ENCODE results near the gene ANKRD26.

The ANKRD26 gene

GRCh38 chr10:26983156-26983555, 117.1 kb downstream of the ANKRD26 start:
- no peak for DNase-seq (ENCODE audit: low read depth)
- no peak overlapping the region for H3K4me3 ChIP-seq (ENCODE audit: low read depth, low read length)
- TF ChIP-seq CTCF (IDR thresholded peaks at IDR 0.05; ENCODE audit: low read depth, low read length, missing control alignments), result no peak

GRCh38 chr10:26982058-26982457, 118.2 kb downstream of the ANKRD26 start:
- no peak for TF ChIP-seq CTCF (IDR thresholded peaks at IDR 0.05; ENCODE audit: low read depth, low read length, missing control alignments)
- DNase-seq (ENCODE audit: low read depth), result no peak
- H3K4me3 ChIP-seq (ENCODE audit: low read depth, low read length), result no peak overlapping the region

- TF ChIP-seq CTCF (IDR thresholded peaks at IDR 0.05; ENCODE audit: low read depth, low read length, missing control alignments), result no peak
- DNase-seq (ENCODE audit: low read depth), result no peak
- H3K4me3 ChIP-seq (ENCODE audit: low read depth, low read length), result no peak overlapping the region
Measured at GRCh38 chr10:26981232-26981824, 119.0 kb downstream of the ANKRD26 start.

- no peak for TF ChIP-seq CTCF (IDR thresholded peaks at IDR 0.05; ENCODE audit: low read depth, low read length, missing control alignments)
Measured at GRCh38 chr10:26978519-26978918, 121.8 kb downstream of the ANKRD26 start.

GRCh38 chr10:26977635-26978034, 122.7 kb downstream of the ANKRD26 start:
- H3K4me3 ChIP-seq (ENCODE audit: low read depth, low read length), result no peak overlapping the region
- no peak for DNase-seq (ENCODE audit: low read depth)
- TF ChIP-seq CTCF (IDR thresholded peaks at IDR 0.05; ENCODE audit: low read depth, low read length, missing control alignments), result no peak

More at GRCh38 chr10:26978519-26978918, 121.8 kb downstream of the ANKRD26 start:
- H3K4me3 ChIP-seq (ENCODE audit: low read depth, low read length), result no peak overlapping the region
- no peak for DNase-seq (ENCODE audit: low read depth)

- H3K4me3 ChIP-seq (ENCODE audit: low read depth, low read length), result no peak overlapping the region
- no peak for TF ChIP-seq CTCF (IDR thresholded peaks at IDR 0.05; ENCODE audit: low read depth, low read length, missing control alignments)
- no peak for DNase-seq (ENCODE audit: low read depth)
Measured at GRCh38 chr10:26970667-26971066, 129.6 kb downstream of the ANKRD26 start.
